NB4 (cell line): Measurements from ENCODE around the gene PRRG2.

ENCODE experiments used
- MAX ChIP-seq: IDR thresholded peaks from 2 replicates; pipeline ENCODE4 v1.6.1; 2011; ENCODE audit warnings: low read depth, low read length
- POLR2A ChIP-seq: IDR thresholded peaks from 2 replicates; pipeline ENCODE4 v1.6.1; 2011; ENCODE audit warnings: mild to moderate bottlenecking; ENCODE audit not compliant: insufficient read length; ENCODE audit errors: extremely low read depth
- TF ChIP-seq, protein P1 (sequence below): IDR thresholded peaks from one replicate; pipeline ENCODE4 v1.5.1; 2012; ENCODE audit warnings: low read depth, low read length

- TF ChIP-seq, protein P1, sequence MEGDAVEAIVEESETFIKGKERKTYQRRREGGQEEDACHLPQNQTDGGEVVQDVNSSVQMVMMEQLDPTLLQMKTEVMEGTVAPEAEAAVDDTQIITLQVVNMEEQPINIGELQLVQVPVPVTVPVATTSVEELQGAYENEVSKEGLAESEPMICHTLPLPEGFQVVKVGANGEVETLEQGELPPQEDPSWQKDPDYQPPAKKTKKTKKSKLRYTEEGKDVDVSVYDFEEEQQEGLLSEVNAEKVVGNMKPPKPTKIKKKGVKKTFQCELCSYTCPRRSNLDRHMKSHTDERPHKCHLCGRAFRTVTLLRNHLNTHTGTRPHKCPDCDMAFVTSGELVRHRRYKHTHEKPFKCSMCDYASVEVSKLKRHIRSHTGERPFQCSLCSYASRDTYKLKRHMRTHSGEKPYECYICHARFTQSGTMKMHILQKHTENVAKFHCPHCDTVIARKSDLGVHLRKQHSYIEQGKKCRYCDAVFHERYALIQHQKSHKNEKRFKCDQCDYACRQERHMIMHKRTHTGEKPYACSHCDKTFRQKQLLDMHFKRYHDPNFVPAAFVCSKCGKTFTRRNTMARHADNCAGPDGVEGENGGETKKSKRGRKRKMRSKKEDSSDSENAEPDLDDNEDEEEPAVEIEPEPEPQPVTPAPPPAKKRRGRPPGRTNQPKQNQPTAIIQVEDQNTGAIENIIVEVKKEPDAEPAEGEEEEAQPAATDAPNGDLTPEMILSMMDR = no peak
- TF ChIP-seq MAX (no peak), POLR2A (no peak)
These were observed 16.5 kb upstream of the PRRG2 start for GRCh38 chr19:49564616-49565045.
